Fibroblast of skin of scalp (primary cell): ENCODE data around the gene CCDC9.
"Not testable (repeated sequence)": the region's sequence is repeated elsewhere in the genome, so short reads cannot be mapped to it uniquely, and the experiment has no call there.

Experiments
- DNase-seq: peaks from one replicate; pipeline ENCODE4 v3.0.0-alpha.2; 2013

Gene CCDC9

GRCh38 chr19:47300867-47301266 is 44.5 kb downstream of the CCDC9 start:
- DNase-seq: not testable (repeated sequence)

- DNase-seq: no peak
Observed at GRCh38 chr19:47302249-47302648, 45.9 kb downstream of the CCDC9 start.

DNA sequence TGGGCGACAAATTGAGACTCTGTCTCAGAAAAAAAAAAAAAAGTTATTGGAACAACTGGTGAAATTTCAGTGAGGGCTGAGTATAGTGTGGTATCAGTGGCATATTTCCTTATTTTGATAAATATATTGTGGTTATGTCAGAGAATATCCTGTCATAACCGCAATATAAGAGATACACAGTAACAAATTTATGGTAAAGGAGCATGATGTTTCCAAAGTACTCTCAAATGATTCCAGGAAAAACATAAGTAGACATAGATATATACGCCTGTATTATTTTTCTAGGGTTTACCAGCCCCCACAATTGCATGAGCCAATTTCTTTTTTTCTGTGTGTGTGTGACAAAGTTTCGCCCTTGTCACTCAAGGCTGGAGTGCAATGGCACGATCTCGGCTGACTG is 47.6 kb downstream of the CCDC9 start:
- DNase-seq: no peak

GRCh38 chr19:47305309-47305751 is 49.0 kb downstream of the CCDC9 start:
- peak; percentile 83 for DNase-seq

GRCh38 chr19:47306303-47306702 is 50.0 kb downstream of the CCDC9 start:
- DNase-seq: no peak

DNA sequence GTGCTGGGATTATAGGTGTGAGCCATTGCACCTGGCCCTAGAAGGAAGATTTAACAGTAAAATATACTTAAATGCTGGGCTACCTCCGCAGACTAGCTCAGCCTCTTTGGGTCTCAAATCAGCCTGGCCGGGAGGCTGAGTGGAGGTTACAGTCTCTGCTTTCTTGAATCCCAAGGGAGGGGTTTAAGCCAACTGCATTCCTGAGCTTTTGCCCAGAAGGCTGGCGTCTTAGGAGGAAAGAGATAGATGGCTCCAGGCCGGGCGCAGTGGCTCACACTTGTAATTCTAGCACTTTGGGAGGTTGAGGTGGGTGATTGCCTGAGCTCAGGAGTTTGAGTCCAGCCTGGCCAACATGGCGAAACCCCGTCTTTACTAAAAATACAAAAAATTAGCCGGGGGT is 52.7 kb downstream of the CCDC9 start:
- DNase-seq: peak; percentile 60

DNA sequence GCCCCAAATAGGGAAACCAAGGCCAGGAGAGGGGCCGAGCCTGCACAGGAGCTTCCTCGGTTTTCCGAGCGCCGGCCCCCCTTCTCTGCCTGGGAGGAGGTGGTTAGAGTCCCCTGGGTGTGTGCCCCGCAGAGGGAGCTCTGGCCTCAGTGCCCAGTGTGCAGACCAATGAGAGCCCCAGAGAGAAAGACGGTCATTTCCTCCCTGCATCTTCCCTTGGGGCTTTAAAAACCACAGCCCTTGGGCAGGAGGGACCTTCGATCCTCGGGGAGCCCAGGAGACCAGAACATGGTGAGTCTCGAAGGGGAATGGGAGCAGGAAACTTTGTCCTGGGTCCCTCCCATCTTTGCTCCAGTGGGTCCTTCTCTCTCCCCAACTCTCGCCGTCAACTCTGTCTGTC is 53.3 kb downstream of the CCDC9 start, which contains the start of gene C5AR1:
Gene C5AR1, plus strand, starts transcription at position 254 of the 400 bp plus-strand sequence. Its CDS starts 35 bp downstream, at position 289.
- DNase-seq: no peak

- DNase-seq: no peak
Observed at GRCh38 chr19:47310323-47310722, 54.0 kb downstream of the CCDC9 start.

DNA sequence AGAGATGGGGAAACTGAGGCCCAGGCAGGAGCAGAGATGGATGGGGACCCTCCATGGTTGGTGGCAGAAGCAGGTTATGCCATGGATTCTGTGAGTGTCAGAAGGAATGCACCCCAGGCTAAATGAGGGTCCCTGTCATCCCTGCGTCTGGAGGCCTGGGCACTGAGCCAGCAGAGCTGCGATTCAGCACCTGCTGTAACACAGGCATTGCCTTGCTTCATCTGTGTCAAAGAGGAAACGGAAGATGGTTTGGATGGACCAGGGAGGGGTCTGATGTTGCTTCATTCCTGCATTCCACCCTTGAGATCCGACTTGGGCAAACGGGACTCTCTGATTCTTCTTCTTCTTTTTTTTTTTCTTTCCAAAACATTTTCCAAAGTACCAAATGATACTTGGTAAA is 54.5 kb downstream of the CCDC9 start:
- peak; percentile 20 for DNase-seq

- DNase-seq: no peak
Observed at GRCh38 chr19:47312366-47313006, 56.2 kb downstream of the CCDC9 start.

DNA sequence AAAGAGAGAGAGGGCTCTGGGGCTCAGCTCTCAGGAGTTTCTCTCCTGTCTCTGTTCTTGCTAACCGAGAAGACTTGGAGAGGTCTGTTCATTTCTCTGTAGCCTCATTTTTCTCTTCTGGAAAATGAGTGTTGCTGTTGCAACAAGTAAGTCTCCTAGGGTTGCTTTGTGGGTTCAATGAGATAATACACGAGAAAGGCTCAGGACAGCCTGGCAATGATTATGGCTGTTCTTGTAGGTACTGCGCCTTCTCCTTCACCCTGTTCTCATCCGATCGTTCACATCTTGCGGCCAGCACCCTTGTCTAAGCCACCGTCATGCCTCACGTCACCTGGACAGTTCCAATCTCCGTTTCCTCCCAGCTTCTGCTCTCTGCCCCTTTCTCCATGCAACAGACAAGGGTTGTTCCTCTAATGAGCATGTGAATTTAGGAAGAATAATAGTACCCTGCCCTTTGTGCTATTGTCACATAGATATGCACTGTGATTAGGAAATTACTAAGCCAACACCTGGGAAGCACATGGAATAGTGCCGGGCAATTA is 57.5 kb downstream of the CCDC9 start:
- DNase-seq: no peak

DNA sequence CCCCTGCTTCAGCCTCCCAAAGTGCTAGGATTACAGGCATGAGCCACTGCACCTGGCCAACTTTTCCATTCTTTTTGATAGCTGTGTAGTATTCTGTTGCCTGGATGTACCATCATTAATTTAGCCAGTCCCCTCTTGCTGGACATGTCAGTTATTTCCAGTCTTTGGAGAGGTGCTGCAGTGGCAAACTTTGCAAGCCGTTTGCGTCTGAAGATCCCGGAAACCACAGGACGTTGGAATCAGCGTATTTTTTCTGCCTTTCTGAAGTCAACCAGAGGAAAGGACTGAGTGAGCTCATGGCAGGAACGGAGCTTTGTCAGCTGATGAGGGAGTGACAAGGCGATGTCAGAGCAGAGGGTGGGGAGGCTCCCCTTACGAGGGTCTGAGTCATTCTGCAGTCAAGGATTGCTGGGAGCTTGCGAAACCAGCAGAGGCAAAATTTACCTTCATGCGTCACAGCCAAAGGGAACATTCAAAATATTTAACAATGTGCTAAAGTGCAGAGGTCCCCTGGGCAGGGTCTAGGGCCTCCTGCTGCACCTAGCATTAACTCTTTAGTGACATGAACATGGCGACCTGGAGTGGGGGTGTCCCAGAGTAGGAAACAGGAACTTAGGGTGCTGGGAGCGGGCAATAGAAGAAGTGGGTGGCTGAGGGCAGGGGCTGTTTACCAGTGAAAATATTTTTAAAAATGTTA is 58.9 kb downstream of the CCDC9 start:
- DNase-seq: peak; percentile 78

- DNase-seq: no peak
Observed at GRCh38 chr19:47316513-47316912, 60.2 kb downstream of the CCDC9 start.

GRCh38 chr19:47319923-47320871 is 63.9 kb downstream of the CCDC9 start:
- DNase-seq: no peak
